ENCODE data around the gene CDKAL1.
"Not testable (repeated sequence)": the region's sequence is repeated elsewhere in the genome, so short reads cannot be mapped to it uniquely, and the experiment has no call there.

CDKAL1 gene

DNA sequence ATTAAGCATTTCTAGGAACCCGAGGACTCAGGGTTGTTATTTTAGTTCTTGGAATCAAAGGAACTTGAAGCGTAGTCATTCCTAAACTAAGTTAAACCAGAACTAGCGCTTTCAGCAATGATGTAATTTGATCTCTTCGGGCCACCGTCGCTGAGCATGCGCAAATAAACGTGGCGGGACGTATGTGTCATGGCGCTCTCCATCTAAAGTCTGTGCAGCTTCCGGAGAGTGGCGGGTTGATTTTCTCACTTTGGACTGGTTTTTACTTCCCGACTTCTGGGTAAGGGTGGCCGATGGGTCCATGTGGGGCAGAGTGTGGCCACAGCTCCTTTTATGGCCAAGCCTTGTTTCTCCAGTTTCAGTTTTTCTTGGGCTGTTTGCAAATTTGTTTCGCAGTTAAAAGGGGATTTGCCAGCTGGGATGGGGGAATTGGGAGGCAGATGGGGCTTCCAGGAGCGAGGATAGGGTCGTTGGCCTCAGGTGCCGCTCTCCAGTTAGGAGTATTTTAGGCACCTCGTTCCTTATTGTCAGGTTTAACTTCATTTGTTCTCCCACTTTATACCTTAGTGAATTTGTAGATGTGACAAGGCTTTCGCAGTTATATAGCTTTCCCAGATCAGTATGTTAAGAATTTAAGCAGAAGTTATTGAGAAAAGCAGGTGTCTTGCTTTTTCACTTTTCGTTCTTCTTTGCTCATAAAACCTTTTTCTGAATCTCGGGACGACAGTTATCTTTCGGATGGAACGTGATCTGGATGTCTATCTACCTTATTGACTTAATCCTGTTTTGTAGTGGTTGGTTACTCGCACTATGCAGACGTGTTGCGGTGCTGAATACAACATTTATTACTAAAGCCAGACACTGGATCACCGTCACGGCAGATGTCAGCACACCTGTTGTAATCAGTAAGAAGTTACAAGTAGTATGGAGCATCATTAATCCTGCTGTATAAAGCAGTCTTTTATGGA is at the start of gene CDKAL1:
TSS of gene CDKAL1 (plus strand) at position 163 of the 968 bp plus-strand sequence. CDS start 11,894 bp downstream, outside the sequence.
- peak; percentile 90 for DNase-seq (ENCODE audit: low spot score)

- no peak for DNase-seq (ENCODE audit: low spot score)
These were observed 47.6 kb upstream of the CDKAL1 start for GRCh38 chr6:20486641-20487040.

- no peak for DNase-seq (ENCODE audit: low spot score)
These were observed 46.4 kb upstream of the CDKAL1 start for GRCh38 chr6:20487669-20488375.

- DNase-seq (ENCODE audit: low spot score): no peak
These were observed 43.7 kb upstream of the CDKAL1 start for GRCh38 chr6:20490591-20490990.

DNA sequence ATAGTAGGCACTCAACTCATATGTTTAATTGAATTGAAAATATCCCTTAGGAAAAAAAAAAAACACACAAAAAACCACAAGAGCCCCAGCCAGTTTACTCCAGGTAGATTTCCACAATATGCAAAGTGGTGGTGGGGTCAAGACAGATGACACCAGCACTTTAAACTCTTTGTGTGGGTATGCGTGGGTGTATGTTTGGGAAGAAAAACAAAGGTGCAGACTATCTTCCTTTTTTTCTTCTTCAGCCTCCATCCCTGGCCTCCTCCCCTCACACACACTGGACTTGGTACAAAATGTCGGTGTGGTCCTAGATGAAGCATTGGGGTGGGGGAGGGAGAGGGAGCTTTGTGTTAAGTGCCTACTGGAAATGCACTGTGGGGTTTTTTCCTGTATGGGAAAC is 42.2 kb upstream of the CDKAL1 start:
- DNase-seq (ENCODE audit: low spot score): no peak

- DNase-seq (ENCODE audit: low spot score): no peak
These were observed 36.8 kb upstream of the CDKAL1 start for GRCh38 chr6:20497216-20498040.

- no peak for DNase-seq (ENCODE audit: low spot score)
These were observed 36.2 kb upstream of the CDKAL1 start for GRCh38 chr6:20498041-20498385.

- DNase-seq (ENCODE audit: low spot score): no peak
These were observed 25.0 kb upstream of the CDKAL1 start for GRCh38 chr6:20509212-20509611.

DNA sequence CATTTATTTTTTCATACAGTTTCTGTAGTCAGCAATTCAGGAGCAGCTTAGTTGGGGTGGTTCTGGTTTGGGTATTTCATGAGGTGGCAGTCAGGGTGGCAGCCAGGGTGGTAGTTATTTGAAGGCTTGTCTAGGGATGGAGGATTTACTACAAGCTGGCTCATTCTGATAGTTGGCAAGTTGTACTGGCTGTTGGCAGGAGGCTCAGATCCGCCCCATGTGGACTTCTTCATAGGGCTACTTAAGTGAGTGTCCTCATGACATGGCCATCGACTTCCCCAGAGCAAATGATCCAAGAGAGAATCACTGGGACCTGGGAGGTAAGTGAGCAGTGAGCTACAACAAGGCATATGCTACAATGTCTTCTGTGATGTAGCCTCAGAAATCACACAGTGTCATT is 22.4 kb upstream of the CDKAL1 start:
- no peak for DNase-seq (ENCODE audit: low spot score)

- DNase-seq (ENCODE audit: low spot score): not testable (repeated sequence)
These were observed 9.0 kb upstream of the CDKAL1 start for GRCh38 chr6:20525208-20525607.

DNA sequence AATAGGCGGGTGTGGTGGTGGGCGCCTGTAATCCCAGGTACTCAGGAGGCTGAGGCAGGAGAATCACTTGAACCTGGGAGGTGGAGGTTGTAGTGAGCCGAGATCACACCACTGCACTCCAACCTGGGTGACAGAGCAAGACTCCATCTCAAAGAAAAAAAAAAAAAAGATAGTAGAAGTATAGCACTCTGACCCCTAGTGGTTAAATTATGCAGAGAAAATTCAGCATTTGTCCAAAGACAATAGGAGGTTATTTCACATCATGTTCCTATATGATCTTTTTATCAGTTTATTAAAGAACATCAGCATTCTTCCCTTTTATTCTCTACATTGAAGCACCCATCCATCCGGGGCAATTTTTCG is 5.2 kb upstream of the CDKAL1 start:
- DNase-seq (ENCODE audit: low spot score): peak; percentile 71

- no peak for DNase-seq (ENCODE audit: low spot score)
These were observed 1.4 kb upstream of the CDKAL1 start for GRCh38 chr6:20532881-20533280.

GRCh38 chr6:20533746-20534294 is 437 bp upstream of the CDKAL1 start:
- DNase-seq (ENCODE audit: low spot score): no peak

DNA sequence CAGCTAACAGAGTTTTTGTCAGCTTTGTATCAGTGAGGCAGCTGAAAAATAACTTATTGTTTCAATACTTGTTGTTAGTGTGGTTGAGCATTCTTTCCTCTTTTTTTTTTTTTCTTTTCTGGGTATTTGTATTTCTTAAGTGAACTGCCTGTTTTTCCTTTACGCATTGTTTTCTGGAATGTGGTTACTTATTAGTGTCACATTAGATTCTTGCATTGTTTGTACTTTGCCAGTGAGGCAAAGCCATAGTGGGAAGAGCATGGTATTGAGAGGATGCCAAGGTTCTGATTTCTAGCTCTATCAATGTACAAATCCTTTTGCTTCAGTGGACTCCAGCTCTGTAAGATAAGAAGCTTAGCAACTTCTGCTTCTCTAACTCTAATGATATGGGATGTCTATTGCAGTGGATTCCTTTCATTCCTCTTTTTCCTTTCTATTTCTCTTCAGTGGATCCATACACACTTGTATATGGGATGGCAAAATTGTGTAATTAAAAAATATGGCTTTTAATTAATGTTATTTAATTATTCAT is 3.9 kb downstream of the CDKAL1 start:
- DNase-seq (ENCODE audit: low spot score): no peak

DNA sequence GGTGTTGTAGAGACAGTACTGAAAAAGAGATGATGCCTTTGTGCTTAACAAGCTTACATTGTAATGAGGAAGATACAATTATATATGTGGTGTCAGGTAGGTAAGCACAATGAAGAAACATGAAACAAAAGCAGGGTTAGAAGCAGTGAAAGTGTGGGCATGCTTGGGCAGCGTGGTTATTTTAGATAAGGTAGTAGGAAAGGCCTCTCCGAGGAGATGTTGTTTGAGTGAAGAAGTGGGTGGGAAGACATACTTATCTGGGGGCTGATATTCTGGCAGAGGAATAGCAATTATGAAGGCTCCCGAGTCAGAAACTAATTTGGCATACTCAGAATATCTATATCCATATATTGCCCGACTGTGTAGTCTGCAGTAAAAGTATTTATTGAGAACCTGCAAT is 4.7 kb downstream of the CDKAL1 start:
- DNase-seq (ENCODE audit: low spot score): no peak

- no peak for DNase-seq (ENCODE audit: low spot score)
These were observed 5.1 kb downstream of the CDKAL1 start for GRCh38 chr6:20539387-20539786.

DNA sequence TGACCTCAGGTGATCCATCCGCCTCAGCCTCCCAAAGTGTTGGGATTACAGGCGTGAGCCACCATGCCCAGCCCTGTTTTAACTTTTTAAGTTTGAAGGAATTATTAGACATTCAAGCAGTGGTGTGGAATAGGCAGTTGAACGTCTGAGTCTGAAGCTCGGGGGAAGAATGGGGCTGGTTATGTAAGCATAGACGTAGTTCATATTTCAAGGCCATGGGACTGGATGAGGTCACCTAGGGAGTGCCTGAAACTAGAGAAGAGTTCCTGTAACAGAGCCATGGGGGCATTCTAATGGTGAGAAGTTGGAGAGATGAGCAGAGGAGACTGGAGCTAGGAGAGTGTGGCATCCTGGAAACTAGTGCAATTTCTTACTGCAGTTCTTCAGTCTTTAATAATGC is 6.4 kb downstream of the CDKAL1 start:
- no peak for DNase-seq (ENCODE audit: low spot score)

DNA sequence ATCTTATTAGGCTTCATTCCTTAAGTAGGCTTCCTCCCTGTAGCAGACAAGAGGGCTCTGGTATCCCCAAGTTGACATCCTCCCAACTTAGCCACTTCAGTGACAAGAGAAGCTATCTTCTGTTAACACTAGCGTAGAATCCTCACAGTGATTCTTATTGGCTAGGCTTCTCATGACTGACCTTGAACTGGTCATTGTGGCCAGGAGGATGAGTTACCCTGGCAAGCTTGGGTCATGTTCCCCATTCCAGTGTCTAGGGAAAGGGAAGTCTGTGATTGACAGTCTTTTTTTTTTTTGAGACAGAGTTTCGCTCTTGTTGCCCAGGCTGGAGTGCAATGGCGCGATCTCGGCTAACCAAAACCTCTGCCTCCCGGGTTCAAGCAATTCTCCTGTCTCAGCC is 7.1 kb downstream of the CDKAL1 start:
- no peak for DNase-seq (ENCODE audit: low spot score)

- no peak for DNase-seq (ENCODE audit: low spot score)
These were observed 8.8 kb downstream of the CDKAL1 start for GRCh38 chr6:20542927-20543602.

DNA sequence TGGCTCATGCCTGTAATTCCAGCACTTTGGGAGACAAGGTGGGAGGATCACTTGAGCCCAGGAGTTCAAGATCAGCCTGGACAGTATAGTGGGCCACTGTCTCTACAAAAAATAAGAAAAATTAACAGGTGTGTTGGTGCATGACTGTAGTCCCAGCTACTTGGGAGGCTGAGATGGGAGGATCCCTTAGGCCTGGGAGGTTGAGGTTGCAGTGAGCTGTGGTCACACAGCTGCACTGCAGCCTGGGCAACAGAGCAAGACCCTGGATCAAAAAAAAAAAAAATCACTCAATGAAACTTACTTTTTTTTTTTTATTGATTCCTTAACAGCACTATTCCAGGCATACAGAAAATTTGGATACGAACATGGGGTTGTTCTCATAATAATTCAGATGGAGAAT is 14.0 kb downstream of the CDKAL1 start:
- DNase-seq (ENCODE audit: low spot score): no peak

GRCh38 chr6:20549398-20549797 is 15.1 kb downstream of the CDKAL1 start:
- not testable (repeated sequence) for DNase-seq (ENCODE audit: low spot score)

All from hematopoietic multipotent progenitor cell treated with erythropoietin and hydrocortisone succinate and interleukin-3 and kit ligand, for 17 days (in vitro differentiated cells).